ENCODE results near the gene DAB1. TPM values are rescaled to one million over a fixed set of nuclear protein-coding genes. Genes with fewer than 3 reads are reported as not detected.

The DAB1 gene
- total RNA-seq, 1 experiment from 2014 or later: not detected

DNA sequence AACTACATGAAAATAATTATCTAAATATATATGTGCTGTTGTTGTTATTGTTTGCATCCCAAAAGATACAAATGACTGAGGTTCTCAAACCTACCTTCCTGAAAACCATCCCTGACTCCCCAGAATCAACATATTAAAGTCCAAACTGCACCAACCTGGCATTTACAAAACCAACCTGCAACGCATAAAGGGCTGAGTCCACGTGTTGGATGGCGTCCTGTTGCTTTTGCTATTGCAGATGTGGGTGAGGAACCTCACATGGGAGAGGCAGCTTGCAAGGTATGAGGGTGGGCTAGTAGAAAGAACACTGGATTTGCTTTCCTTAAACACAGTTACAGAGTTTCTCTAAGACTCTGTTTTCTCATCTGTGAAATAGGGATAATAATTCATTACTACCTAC, 456.5 kb downstream of the DAB1 start:
- no peak overlapping the region for H3K9ac ChIP-seq (ENCODE audit: low read length)
- intact Hi-C loops (cut with micrococcal nuclease): loop anchor here (10.0 kb wide), 1 partner anchor 1683 kb away; no protein-coding TSS in a partner anchor
- no peak overlapping the region for H3K4me3 ChIP-seq (replicated peaks in 1 of 2; ENCODE audit: low read depth in 1 of 2, low read length in 2 of 2)
- DNase-seq (ENCODE audit: low read depth, low spot score) (no peak), ATAC-seq (no peak)
- ChIA-PET POLR2A (no interaction called here), CTCF (interaction anchor here (1.8 kb wide), 1 partner anchor 135 kb away, joined by 10 read pairs; no protein-coding TSS in a partner anchor), RAD21 (ENCODE audit: low non-redundant PET in 1 of 2, low total read pairs in 2 of 2, uncharacterized antibody in 2 of 2, unreplicated experiment in 2 of 2) (no interaction called here)
- H2AFZ ChIP-seq (ENCODE audit: low read depth, low read length, poor library complexity, severe bottlenecking): no peak overlapping the region
- H4K20me1 ChIP-seq (ENCODE audit: insufficient read depth): no peaks in the 10 kb centered on the region
- no peaks in the 10 kb centered on the region for H3K79me2 ChIP-seq (ENCODE audit: insufficient read depth, low read length)
- TF ChIP-seq ELF1 (IDR thresholded peaks at IDR 0.05; ENCODE audit: borderline replicate concordance, low read depth) (no peak), POLR2AphosphoS5 (IDR thresholded peaks at IDR 0.05; ENCODE audit: low read depth, low read length) (no peak), EZH2phosphoT487 (IDR thresholded peaks at IDR 0.05; ENCODE audit: borderline replicate concordance) (no peak), TCF7L2 (IDR thresholded peaks at IDR 0.05; ENCODE audit: borderline replicate concordance, extremely low read depth, insufficient read depth, insufficient read length) (no peak)
- no peak overlapping the region for H3K4me2 ChIP-seq (ENCODE audit: low read length)
- H3K9me2 ChIP-seq (ENCODE audit: insufficient read depth): no peaks in the 10 kb centered on the region
- H3K27me3 ChIP-seq (ENCODE audit: insufficient read depth, low read length): peaks cover 12% of the 10 kb centered on the region; the same call in 1 of the 2 replicates
- H3K9me3 ChIP-seq (ENCODE audit: control insufficient read depth in 1 of 2, insufficient read depth in 1 of 2, low read depth in 1 of 2, low read length in 2 of 2): no peaks in the 10 kb centered on the region
- no peaks in the 10 kb centered on the region for H3K4me1 ChIP-seq (ENCODE audit: control insufficient read depth in 1 of 2, insufficient read depth in 2 of 2, low read length in 2 of 2)
- no TSS peak for BruUV-seq (replicated peaks)
- no peak overlapping the region for H3K27ac ChIP-seq (ENCODE audit: low read depth, low read length)
- no peaks in the 10 kb centered on the region for H3K36me3 ChIP-seq (ENCODE audit: control insufficient read depth in 1 of 2, insufficient read depth in 2 of 2, low read length in 2 of 2)

DNA sequence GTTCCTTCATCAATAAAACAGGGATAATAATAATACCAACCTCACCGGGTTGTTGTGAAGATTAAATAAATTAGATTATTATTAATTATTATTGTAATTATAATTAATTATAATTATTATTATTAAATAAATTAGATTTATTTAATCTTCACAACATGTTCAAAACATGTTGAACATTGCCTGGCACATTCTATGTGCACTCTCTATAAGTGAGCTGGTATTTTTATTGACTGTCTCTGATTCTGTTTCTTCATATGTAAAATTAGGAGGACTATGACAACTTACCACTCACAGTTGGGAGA, 457.2 kb downstream of the DAB1 start:
- Histone ChIP-seq H3K27me3 (ENCODE audit: insufficient read depth, low read length) (peaks cover 19% of the 10 kb centered on the region), H3K27ac (ENCODE audit: low read depth, low read length) (no peak overlapping the region), H3K4me3 (replicated peaks in 1 of 2; ENCODE audit: low read depth in 1 of 2, low read length in 2 of 2) (no peak overlapping the region), H3K4me2 (ENCODE audit: low read length) (no peak overlapping the region), H2AFZ (ENCODE audit: low read depth, low read length, poor library complexity, severe bottlenecking) (no peak overlapping the region), H3K9me2 (ENCODE audit: insufficient read depth) (no peaks in the 10 kb centered on the region), H3K4me1 (ENCODE audit: control insufficient read depth in 1 of 2, insufficient read depth in 2 of 2, low read length in 2 of 2) (no peaks in the 10 kb centered on the region), H3K9me3 (ENCODE audit: control insufficient read depth in 1 of 2, insufficient read depth in 1 of 2, low read depth in 1 of 2, low read length in 2 of 2) (no peaks in the 10 kb centered on the region), H4K20me1 (ENCODE audit: insufficient read depth) (no peaks in the 10 kb centered on the region), H3K9ac (ENCODE audit: low read length) (no peak overlapping the region), H3K79me2 (ENCODE audit: insufficient read depth, low read length) (no peaks in the 10 kb centered on the region), H3K36me3 (ENCODE audit: control insufficient read depth in 1 of 2, insufficient read depth in 2 of 2, low read length in 2 of 2) (no peaks in the 10 kb centered on the region)
- intact Hi-C loops (cut with micrococcal nuclease): loop anchor here (10.0 kb wide), 1 partner anchor 1682 kb away; no protein-coding TSS in a partner anchor
- ChIA-PET POLR2A (no interaction called here), RAD21 (ENCODE audit: low non-redundant PET in 1 of 2, low total read pairs in 2 of 2, uncharacterized antibody in 2 of 2, unreplicated experiment in 2 of 2) (no interaction called here), CTCF (no interaction called here)
- TF ChIP-seq, protein P1, sequence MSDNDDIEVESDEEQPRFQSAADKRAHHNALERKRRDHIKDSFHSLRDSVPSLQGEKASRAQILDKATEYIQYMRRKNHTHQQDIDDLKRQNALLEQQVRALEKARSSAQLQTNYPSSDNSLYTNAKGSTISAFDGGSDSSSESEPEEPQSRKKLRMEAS (IDR thresholded peaks at IDR 0.05): no peak
- no peak for TF ChIP-seq POLR2AphosphoS5 (IDR thresholded peaks at IDR 0.05; ENCODE audit: low read depth, low read length)
- TF ChIP-seq YY1 (IDR thresholded peaks at IDR 0.05; ENCODE audit: extremely low read depth, insufficient replicate concordance, low read depth, low read length): no peak
- TF ChIP-seq EZH2phosphoT487 (IDR thresholded peaks at IDR 0.05; ENCODE audit: borderline replicate concordance): no peak
- TF ChIP-seq, protein P2, sequence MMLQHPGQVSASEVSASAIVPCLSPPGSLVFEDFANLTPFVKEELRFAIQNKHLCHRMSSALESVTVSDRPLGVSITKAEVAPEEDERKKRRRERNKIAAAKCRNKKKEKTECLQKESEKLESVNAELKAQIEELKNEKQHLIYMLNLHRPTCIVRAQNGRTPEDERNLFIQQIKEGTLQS (IDR thresholded peaks at IDR 0.05): no peak
- no peak for TF ChIP-seq CEBPB (IDR thresholded peaks at IDR 0.05; ENCODE audit: low read depth)
- TF ChIP-seq ELF1 (IDR thresholded peaks at IDR 0.05; ENCODE audit: borderline replicate concordance, low read depth): no peak
- TF ChIP-seq, protein P3, sequence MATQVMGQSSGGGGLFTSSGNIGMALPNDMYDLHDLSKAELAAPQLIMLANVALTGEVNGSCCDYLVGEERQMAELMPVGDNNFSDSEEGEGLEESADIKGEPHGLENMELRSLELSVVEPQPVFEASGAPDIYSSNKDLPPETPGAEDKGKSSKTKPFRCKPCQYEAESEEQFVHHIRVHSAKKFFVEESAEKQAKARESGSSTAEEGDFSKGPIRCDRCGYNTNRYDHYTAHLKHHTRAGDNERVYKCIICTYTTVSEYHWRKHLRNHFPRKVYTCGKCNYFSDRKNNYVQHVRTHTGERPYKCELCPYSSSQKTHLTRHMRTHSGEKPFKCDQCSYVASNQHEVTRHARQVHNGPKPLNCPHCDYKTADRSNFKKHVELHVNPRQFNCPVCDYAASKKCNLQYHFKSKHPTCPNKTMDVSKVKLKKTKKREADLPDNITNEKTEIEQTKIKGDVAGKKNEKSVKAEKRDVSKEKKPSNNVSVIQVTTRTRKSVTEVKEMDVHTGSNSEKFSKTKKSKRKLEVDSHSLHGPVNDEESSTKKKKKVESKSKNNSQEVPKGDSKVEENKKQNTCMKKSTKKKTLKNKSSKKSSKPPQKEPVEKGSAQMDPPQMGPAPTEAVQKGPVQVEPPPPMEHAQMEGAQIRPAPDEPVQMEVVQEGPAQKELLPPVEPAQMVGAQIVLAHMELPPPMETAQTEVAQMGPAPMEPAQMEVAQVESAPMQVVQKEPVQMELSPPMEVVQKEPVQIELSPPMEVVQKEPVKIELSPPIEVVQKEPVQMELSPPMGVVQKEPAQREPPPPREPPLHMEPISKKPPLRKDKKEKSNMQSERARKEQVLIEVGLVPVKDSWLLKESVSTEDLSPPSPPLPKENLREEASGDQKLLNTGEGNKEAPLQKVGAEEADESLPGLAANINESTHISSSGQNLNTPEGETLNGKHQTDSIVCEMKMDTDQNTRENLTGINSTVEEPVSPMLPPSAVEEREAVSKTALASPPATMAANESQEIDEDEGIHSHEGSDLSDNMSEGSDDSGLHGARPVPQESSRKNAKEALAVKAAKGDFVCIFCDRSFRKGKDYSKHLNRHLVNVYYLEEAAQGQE (IDR thresholded peaks at IDR 0.05; ENCODE audit: low read depth): no peak
- TF ChIP-seq EGR1 (IDR thresholded peaks at IDR 0.05; ENCODE audit: low read depth): no peak
- TF ChIP-seq ZFX (IDR thresholded peaks at IDR 0.05): no peak
- no peak for TF ChIP-seq SIN3A (IDR thresholded peaks at IDR 0.05; ENCODE audit: low read depth)
- BruUV-seq (replicated peaks): no TSS peak
- DNase-seq (ENCODE audit: low read depth, low spot score) (no peak), ATAC-seq (no peak)

Data from HCT116 (cell line).